NCI-H2227 treated with DMSO at 0.1 percent for 48 hours (cell line): ENCODE results near the gene DEFB128.

Experiments
- DNase-seq: peaks from one replicate; lab custom pipeline; 2025; lab: John Stamatoyannopoulos, UW

Gene DEFB128

GRCh38 chr20:152131-152530 lies 37.4 kb downstream of the DEFB128 start:
- DNase-seq = no peak

- no peak for DNase-seq
Measured at GRCh38 chr20:145877-146276, 43.6 kb downstream of the DEFB128 start.

DNA sequence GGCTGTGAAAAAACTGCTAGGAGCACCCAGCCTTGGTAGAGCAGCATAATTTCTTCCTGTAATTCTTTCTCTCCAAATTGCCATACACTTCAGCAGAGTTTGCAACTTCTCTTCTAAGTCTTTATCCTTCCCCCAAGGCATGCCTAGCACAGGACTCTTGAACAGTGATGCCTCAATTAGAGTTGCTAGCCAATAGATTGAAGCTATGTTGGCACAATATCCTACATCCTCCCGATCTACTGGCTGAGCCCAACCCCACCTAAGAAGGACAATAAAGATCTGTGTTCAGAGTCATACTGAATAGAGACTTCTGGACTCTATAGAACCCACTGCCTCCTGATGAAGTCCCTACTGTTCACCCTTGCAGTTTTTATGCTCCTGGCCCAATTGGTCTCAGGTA lies 47.2 kb downstream of the DEFB128 start, which contains the start of gene DEFB126:
TSS of gene DEFB126 (plus strand) at position 301 of the 400 bp plus-strand sequence. CDS start at position 340, 39 bp downstream.
- DNase-seq = no peak
